GM12872 (cell line): Measurements from ENCODE around the gene ACOT13.

Experiments
- CTCF ChIP-seq: IDR thresholded peaks from 3 replicates; pipeline ENCODE4 v1.5.1; 2011; ENCODE audit warnings: low read depth, mild to moderate bottlenecking, low read length, moderate library complexity; ENCODE audit not compliant: insufficient read depth

ACOT13 gene

GRCh38 chr6:24636681-24637080, 30.2 kb upstream of the ACOT13 start:
- TF ChIP-seq CTCF, result no peak

GRCh38 chr6:24640166-24640565, 26.7 kb upstream of the ACOT13 start:
- TF ChIP-seq CTCF, result no peak

GRCh38 chr6:24642061-24642460, 24.8 kb upstream of the ACOT13 start:
- TF ChIP-seq CTCF, result no peak

- TF ChIP-seq CTCF, result no peak
Measured at GRCh38 chr6:24643920-24644319, 23.0 kb upstream of the ACOT13 start.

- no peak for TF ChIP-seq CTCF
Measured at GRCh38 chr6:24644377-24644776, 22.5 kb upstream of the ACOT13 start.

- no peak for TF ChIP-seq CTCF
Measured at GRCh38 chr6:24646771-24647170, 20.1 kb upstream of the ACOT13 start.

GRCh38 chr6:24648276-24648675, 18.6 kb upstream of the ACOT13 start:
- no peak for TF ChIP-seq CTCF

- no peak for TF ChIP-seq CTCF
Measured at GRCh38 chr6:24649691-24650090, 17.2 kb upstream of the ACOT13 start.
